Tongue (tissue), 3 donors: ENCODE data around the gene VAV3. TPM values are rescaled to one million over a fixed set of nuclear protein-coding genes. Genes with fewer than 3 reads are reported as not detected.

Source experiments
- DNase-seq: peaks from one replicate; pipeline ENCODE4 v3.0.0-alpha.2; 2015
- small RNA-seq: library from RNA; depleted of rRNA; stranded (forward); fragments of <200 nt; gene quantifications from one replicate; pipeline ENCODE3, GENCODE V24; 2014; ENCODE audit warnings: low replicate concordance
- total RNA-seq: library from RNA; depleted of rRNA; stranded (reverse); fragments of >200 nt; gene quantifications from one replicate; pipeline ENCODE4 v1.2.3, GENCODE V29; 2014

VAV3 gene
- total RNA-seq, 1 donor from 2014 or later = 39.8 TPM

GRCh38 chr1:107532318-107532717 is 432.7 kb downstream of the VAV3 start:
- no peak for DNase-seq

GRCh38 chr1:107531065-107531908 is 433.7 kb downstream of the VAV3 start:
- DNase-seq = no peak

- DNase-seq = no peak
Observed at GRCh38 chr1:107530543-107530942, 434.4 kb downstream of the VAV3 start.

GRCh38 chr1:107529511-107530149 is 435.4 kb downstream of the VAV3 start:
- peak; percentile 67 for DNase-seq

GRCh38 chr1:107526524-107527198 is 438.3 kb downstream of the VAV3 start:
- DNase-seq = no peak

GRCh38 chr1:107525961-107526360 is 439.0 kb downstream of the VAV3 start:
- no peak for DNase-seq

GRCh38 chr1:107525145-107525544 is 439.8 kb downstream of the VAV3 start:
- DNase-seq = no peak

- no peak for DNase-seq
Observed at GRCh38 chr1:107524301-107524700, 440.7 kb downstream of the VAV3 start.

- no peak for DNase-seq
Observed at GRCh38 chr1:107523736-107524135, 441.2 kb downstream of the VAV3 start.

- no peak for DNase-seq
Observed at GRCh38 chr1:107523061-107523460, 441.9 kb downstream of the VAV3 start.

Small RNAs within 50 kb of the gene (small RNA-seq; reads per million reads assigned to genes)
- not detected for gene MIR7852

Other genes with a start within 250 kb of the VAV3 start
- gene SLC25A24, start 235.2 kb upstream of the VAV3 start, total RNA-seq = 67.7 TPM